Activated CD4-positive, alpha-beta T cell treated with anti-CD3 and anti-CD28 coated beads, Interleukin-2, amount 10 ng/mL, durations not matched to agents 7 days and 5 days (primary cell): Measurements from ENCODE around the gene EXD2. TPM values are rescaled to one million over a fixed set of nuclear protein-coding genes. Genes with fewer than 3 reads are reported as not detected.
"Not testable (repeated sequence)": the region's sequence is repeated elsewhere in the genome, so short reads cannot be mapped to it uniquely, and the experiment has no call there.

Source experiments
- CTCF ChIA-PET: fragments of 350-600 bp; sonication (Branson Sonifier 250); formaldehyde crosslinking; loops from one replicate; lab custom pipeline; 2021; ENCODE audit warnings: antibody characterized with exemption; lab: Charles Lee
- POLR2A ChIA-PET: fragments of 350-600 bp; sonication (Branson Sonifier 250); formaldehyde crosslinking; loops from one replicate; lab custom pipeline; 2021; ENCODE audit warnings: antibody characterized with exemption; lab: Charles Lee
- DNase-seq: peaks from one replicate; pipeline ENCODE4 v3.0.0-alpha.2; 2020
- H3K27ac Mint-ChIP-seq: one replicate; pipeline ENCODE4 v1.8.0; 2021; ENCODE audit warnings: mild to moderate bottlenecking, moderate library complexity, mixed read lengths
- H3K27me3 Mint-ChIP-seq: one replicate; pipeline ENCODE4 v1.8.0; 2021; ENCODE audit warnings: mixed read lengths
- H3K36me3 Mint-ChIP-seq: one replicate; pipeline ENCODE4 v1.8.0; 2021; ENCODE audit warnings: low read depth, mixed read lengths
- H3K4me1 Mint-ChIP-seq: one replicate; pipeline ENCODE4 v1.8.0; 2021; ENCODE audit warnings: mixed read lengths
- H3K4me3 Mint-ChIP-seq: one replicate; pipeline ENCODE4 v1.8.0; 2021; ENCODE audit warnings: mild to moderate bottlenecking, moderate library complexity, mixed read lengths
- H3K9me3 Mint-ChIP-seq: one replicate; pipeline ENCODE4 v1.8.0; 2021; ENCODE audit warnings: mixed read lengths
- total RNA-seq, 2 experiments: library from RNA; stranded (reverse); gene quantifications; one replicate each; pipeline ENCODE4 v1.2.3, GENCODE V29; 2021

The EXD2 gene
- total RNA-seq, 2 experiments from 2014 or later: 5.2 to 5.8 TPM

- H3K4me3 Mint-ChIP-seq: no peak overlapping the region
- H3K27me3 Mint-ChIP-seq: peaks cover 65% of the 10 kb centered on the region
- DNase-seq: no peak
- ChIA-PET POLR2A (no interaction called here), CTCF (interaction anchor here (0.5 to 1.7 kb wide), 4 partner anchors 13 to 243 kb away, joined by 3 to 6 read pairs (median 4); no protein-coding TSS in a partner anchor)
- H3K4me1 Mint-ChIP-seq: peaks cover 6% of the 10 kb centered on the region
- no peak overlapping the region for H3K27ac Mint-ChIP-seq
- no peaks in the 10 kb centered on the region for H3K36me3 Mint-ChIP-seq
- H3K9me3 Mint-ChIP-seq: no peaks in the 10 kb centered on the region
Measured at GRCh38 chr14:69262516-69262915, 71.2 kb downstream of the EXD2 start.

- POLR2A ChIA-PET: no interaction called here
- Mint-ChIP-seq H3K27ac (no peak overlapping the region), H3K9me3 (no peaks in the 10 kb centered on the region), H3K27me3 (peaks cover 58% of the 10 kb centered on the region), H3K4me1 (peaks cover 6% of the 10 kb centered on the region), H3K36me3 (no peaks in the 10 kb centered on the region), H3K4me3 (no peak overlapping the region)
- no peak for DNase-seq
- CTCF ChIA-PET: interaction anchor here (1.7 kb wide), 1 partner anchor 12 kb away, joined by 6 read pairs; no protein-coding TSS in a partner anchor
Measured at GRCh38 chr14:69263364-69263763, 72.1 kb downstream of the EXD2 start.

- H3K4me1 Mint-ChIP-seq: peaks cover 6% of the 10 kb centered on the region
- ChIA-PET POLR2A (no interaction called here), CTCF (no interaction called here)
- H3K4me3 Mint-ChIP-seq: no peak overlapping the region
- H3K36me3 Mint-ChIP-seq: no peaks in the 10 kb centered on the region
- no peak overlapping the region for H3K27ac Mint-ChIP-seq
- no peaks in the 10 kb centered on the region for H3K9me3 Mint-ChIP-seq
- DNase-seq: no peak
- H3K27me3 Mint-ChIP-seq: peaks cover 54% of the 10 kb centered on the region
Measured at GRCh38 chr14:69263771-69264170, 72.5 kb downstream of the EXD2 start.

- Mint-ChIP-seq H3K27ac (no peak overlapping the region), H3K27me3 (peaks cover 35% of the 10 kb centered on the region), H3K4me3 (no peak overlapping the region), H3K4me1 (no peaks in the 10 kb centered on the region), H3K9me3 (no peaks in the 10 kb centered on the region), H3K36me3 (no peaks in the 10 kb centered on the region)
- POLR2A ChIA-PET: no interaction called here
- CTCF ChIA-PET: no interaction called here
- DNase-seq: no peak
Measured at GRCh38 chr14:69266572-69267345, 75.5 kb downstream of the EXD2 start.

- Mint-ChIP-seq H3K36me3 (no peaks in the 10 kb centered on the region), H3K27me3 (peaks cover 27% of the 10 kb centered on the region), H3K27ac (no peak overlapping the region), H3K4me1 (no peaks in the 10 kb centered on the region), H3K9me3 (no peaks in the 10 kb centered on the region), H3K4me3 (no peak overlapping the region)
- DNase-seq: no peak
- POLR2A ChIA-PET: no interaction called here
- CTCF ChIA-PET: no interaction called here
Measured at GRCh38 chr14:69267492-69267891, 76.2 kb downstream of the EXD2 start.

GRCh38 chr14:69268223-69268622 is 76.9 kb downstream of the EXD2 start:
- Mint-ChIP-seq H3K4me1 (no peaks in the 10 kb centered on the region), H3K9me3 (no peaks in the 10 kb centered on the region), H3K27me3 (peaks cover 23% of the 10 kb centered on the region), H3K36me3 (no peaks in the 10 kb centered on the region), H3K4me3 (no peak overlapping the region), H3K27ac (no peak overlapping the region)
- no peak for DNase-seq
- CTCF ChIA-PET: no interaction called here
- POLR2A ChIA-PET: no interaction called here

- POLR2A ChIA-PET: no interaction called here
- CTCF ChIA-PET: no interaction called here
- Mint-ChIP-seq H3K9me3 (no peaks in the 10 kb centered on the region), H3K27ac (no peak overlapping the region), H3K4me1 (no peaks in the 10 kb centered on the region), H3K27me3 (peaks cover 21% of the 10 kb centered on the region), H3K36me3 (no peaks in the 10 kb centered on the region), H3K4me3 (no peak overlapping the region)
- no peak for DNase-seq
Measured at GRCh38 chr14:69268763-69269162, 77.5 kb downstream of the EXD2 start.

GRCh38 chr14:69269381-69269780 is 78.1 kb downstream of the EXD2 start:
- no peaks in the 10 kb centered on the region for H3K4me1 Mint-ChIP-seq
- peaks cover 21% of the 10 kb centered on the region for H3K27me3 Mint-ChIP-seq

GRCh38 chr14:69270097-69270496 is 78.8 kb downstream of the EXD2 start:
- Mint-ChIP-seq H3K27me3 (peaks cover 23% of the 10 kb centered on the region), H3K27ac (no peak overlapping the region), H3K4me3 (no peak overlapping the region), H3K36me3 (no peaks in the 10 kb centered on the region), H3K9me3 (no peaks in the 10 kb centered on the region), H3K4me1 (no peaks in the 10 kb centered on the region)
- CTCF ChIA-PET: interaction anchor here (1.8 kb wide), 1 partner anchor 9 kb away, joined by 5 read pairs; no protein-coding TSS in a partner anchor
- POLR2A ChIA-PET: no interaction called here
- no peak for DNase-seq

More at GRCh38 chr14:69269381-69269780, 78.1 kb downstream of the EXD2 start:
- Mint-ChIP-seq H3K4me3 (no peak overlapping the region), H3K36me3 (no peaks in the 10 kb centered on the region), H3K27ac (no peak overlapping the region), H3K9me3 (no peaks in the 10 kb centered on the region)
- DNase-seq: no peak
- ChIA-PET CTCF (no interaction called here), POLR2A (no interaction called here)

GRCh38 chr14:69270795-69271708 is 79.8 kb downstream of the EXD2 start:
- no peaks in the 10 kb centered on the region for H3K4me1 Mint-ChIP-seq
- CTCF ChIA-PET: interaction anchor here (1.8 kb wide), 1 partner anchor 10 kb away, joined by 5 read pairs; no protein-coding TSS in a partner anchor
- peaks cover 22% of the 10 kb centered on the region for H3K27me3 Mint-ChIP-seq
- H3K4me3 Mint-ChIP-seq: no peak overlapping the region
- H3K9me3 Mint-ChIP-seq: no peaks in the 10 kb centered on the region
- no peak overlapping the region for H3K27ac Mint-ChIP-seq
- H3K36me3 Mint-ChIP-seq: no peaks in the 10 kb centered on the region
- POLR2A ChIA-PET: no interaction called here
- DNase-seq: no peak

- no peak for DNase-seq
- POLR2A ChIA-PET: no interaction called here
- Mint-ChIP-seq H3K36me3 (no peaks in the 10 kb centered on the region), H3K4me3 (no peak overlapping the region), H3K9me3 (no peaks in the 10 kb centered on the region), H3K4me1 (no peaks in the 10 kb centered on the region), H3K27ac (no peak overlapping the region), H3K27me3 (peaks cover 27% of the 10 kb centered on the region)
- CTCF ChIA-PET: interaction anchor here (1.9 kb wide), 1 partner anchor 12 kb away, joined by 6 read pairs; no protein-coding TSS in a partner anchor
Measured at GRCh38 chr14:69274321-69274720, 83.0 kb downstream of the EXD2 start.

- no peak overlapping the region for H3K27ac Mint-ChIP-seq
- POLR2A ChIA-PET: no interaction called here
- no peaks in the 10 kb centered on the region for H3K4me1 Mint-ChIP-seq
- no peaks in the 10 kb centered on the region for H3K36me3 Mint-ChIP-seq
- no peak overlapping the region for H3K4me3 Mint-ChIP-seq
- no peaks in the 10 kb centered on the region for H3K9me3 Mint-ChIP-seq
- CTCF ChIA-PET: interaction anchor here (1.9 kb wide), 1 partner anchor 13 kb away, joined by 6 read pairs; no protein-coding TSS in a partner anchor
- no peak for DNase-seq
- H3K27me3 Mint-ChIP-seq: peaks cover 32% of the 10 kb centered on the region
Measured at GRCh38 chr14:69275331-69275730, 84.0 kb downstream of the EXD2 start.

- DNase-seq, POLR2A ChIA-PET, H3K36me3 Mint-ChIP-seq, CTCF ChIA-PET, H3K4me3 Mint-ChIP-seq, H3K9me3 Mint-ChIP-seq, H3K4me1 Mint-ChIP-seq, H3K27ac Mint-ChIP-seq: not testable (repeated sequence)
- peaks cover 32% of the 10 kb centered on the region for H3K27me3 Mint-ChIP-seq
Measured at GRCh38 chr14:69277356-69277755, 86.1 kb downstream of the EXD2 start.
